Tibial artery (tissue), 4 donors: ENCODE results near the gene RCC2.
A peak's percentile ranks its signal among the peaks of the same experiment; 100 is the strongest.

Experiments used
- DNase-seq, 2 donors: peaks; one replicate each; pipeline ENCODE4 v3.0.0-alpha.2; 2019
- H3K27ac ChIP-seq, 2 donors: fragments of 200-600 bp; sonication (generic) in 1 of 2; 1 replicate in 1 of 2; 2 replicates in 1 of 2; pipeline ENCODE4 v1.5.1; 2018 to 2019; ENCODE audit warnings: mild to moderate bottlenecking in 1 of 2
- H3K27me3 ChIP-seq, 2 donors: fragments of 200-600 bp; sonication (generic) in 1 of 2; one replicate each; pipeline versions ENCODE4 v1.5.1 to v1.6.0; 2016 to 2019
- H3K36me3 ChIP-seq, 3 donors: fragments of 200-600 bp; sonication (generic) in 2 of 3; one replicate each; pipeline ENCODE4 v1.5.1; 2016 to 2019; ENCODE audit warnings: mild to moderate bottlenecking in 2 of 3
- H3K4me1 ChIP-seq, 4 donors: fragments of 200-600 bp; sonication (generic) in 2 of 4; 1 replicate in 3 of 4; 2 replicates in 1 of 4; pipeline ENCODE4 v1.5.1; 2016 to 2019
- H3K4me3 ChIP-seq, 2 donors: fragments of 200-600 bp; sonication (generic) in 1 of 2; 1 replicate in 1 of 2; 2 replicates in 1 of 2; pipeline ENCODE4 v1.5.1; 2018 to 2019; ENCODE audit warnings: mild to moderate bottlenecking in 2 of 2
- H3K9me3 ChIP-seq, 3 donors: fragments of 200-600 bp; sonication (generic) in 1 of 3; one replicate each; pipeline ENCODE4 v1.5.1; 2016 to 2019
- intact Hi-C: fragments of 100-400 bp; cut with DNase I; formaldehyde crosslinking; loops from one replicate; pipeline ENCODE4 v1.15.0; 2023; ENCODE audit warnings: low total_unique reads
- TF ChIP-seq, protein P1 (sequence below), 2 experiments: fragments of 200-600 bp in 1 of 2; fragments of 450-650 bp in 1 of 2; IDR thresholded peaks; one replicate each; pipeline ENCODE4 v1.5.1; 2017 to 2019; ENCODE audit warnings: antibody characterized with exemption in 2 of 2, mild to moderate bottlenecking in 1 of 2, moderate library complexity in 1 of 2

The RCC2 gene

DNA sequence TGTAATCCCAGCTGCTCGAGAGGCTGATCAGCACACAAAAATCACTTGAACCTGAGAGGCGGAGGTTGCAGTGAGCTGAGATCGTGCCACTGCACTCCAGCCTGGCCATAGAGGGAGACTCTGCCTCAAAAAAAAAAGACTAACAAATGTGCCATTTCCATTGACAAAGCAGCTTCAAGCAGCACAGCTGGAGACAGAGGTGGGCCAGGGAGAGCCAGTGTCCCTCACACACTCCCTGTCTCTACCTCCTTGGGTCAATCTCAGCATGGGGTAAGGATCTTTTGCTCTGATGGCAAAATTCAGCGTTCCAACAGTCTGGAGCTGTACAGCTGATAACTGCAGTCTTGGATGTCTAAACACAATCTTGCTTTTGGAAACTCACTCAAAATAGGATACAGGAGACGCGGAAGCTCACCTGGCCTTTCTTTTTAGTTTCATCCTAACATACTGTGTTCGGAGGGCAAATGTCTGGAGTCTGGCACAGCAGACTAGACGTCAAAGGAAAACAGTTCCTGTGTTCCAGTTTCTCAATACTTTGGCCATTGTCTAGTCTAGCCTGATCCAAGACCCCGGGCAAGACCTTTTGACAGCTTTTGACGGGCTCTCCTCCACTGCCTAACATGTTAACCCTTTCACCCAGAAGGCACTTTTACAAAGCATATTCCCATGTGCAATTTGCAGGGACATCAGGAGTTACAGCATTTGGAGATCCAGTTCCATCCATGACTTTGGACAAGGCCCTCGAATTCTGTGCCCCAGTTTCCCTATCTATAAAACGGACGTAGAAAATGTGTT is 2.9 kb downstream of the RCC2 start:
- intact Hi-C loops = no loop called here

DNA sequence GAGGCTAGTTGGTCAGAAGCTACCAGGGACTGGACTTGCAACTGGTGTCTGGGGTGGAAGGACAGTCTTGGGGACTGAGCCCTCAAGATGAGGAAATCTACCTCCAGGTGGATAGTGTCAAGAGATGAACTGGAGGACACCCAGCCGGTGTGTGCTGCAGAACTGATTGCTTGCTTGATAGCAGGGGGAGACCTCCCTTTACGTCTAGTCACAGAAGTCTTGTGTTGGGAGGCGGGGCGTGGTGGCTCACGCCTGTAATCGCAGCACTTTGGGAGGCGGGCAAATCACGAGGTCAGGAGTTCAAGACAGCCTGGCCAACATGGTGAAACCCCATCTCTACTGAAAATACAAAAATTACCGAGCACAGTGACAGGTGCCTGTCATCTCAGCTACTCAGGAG is 4.9 kb downstream of the RCC2 start:
- no peaks in the 10 kb centered on the region for H3K9me3 ChIP-seq
- H3K27me3 ChIP-seq = no peaks in the 10 kb centered on the region
- intact Hi-C loops = no loop called here
- H3K27ac ChIP-seq = no peak overlapping the region
- TF ChIP-seq, protein P1, sequence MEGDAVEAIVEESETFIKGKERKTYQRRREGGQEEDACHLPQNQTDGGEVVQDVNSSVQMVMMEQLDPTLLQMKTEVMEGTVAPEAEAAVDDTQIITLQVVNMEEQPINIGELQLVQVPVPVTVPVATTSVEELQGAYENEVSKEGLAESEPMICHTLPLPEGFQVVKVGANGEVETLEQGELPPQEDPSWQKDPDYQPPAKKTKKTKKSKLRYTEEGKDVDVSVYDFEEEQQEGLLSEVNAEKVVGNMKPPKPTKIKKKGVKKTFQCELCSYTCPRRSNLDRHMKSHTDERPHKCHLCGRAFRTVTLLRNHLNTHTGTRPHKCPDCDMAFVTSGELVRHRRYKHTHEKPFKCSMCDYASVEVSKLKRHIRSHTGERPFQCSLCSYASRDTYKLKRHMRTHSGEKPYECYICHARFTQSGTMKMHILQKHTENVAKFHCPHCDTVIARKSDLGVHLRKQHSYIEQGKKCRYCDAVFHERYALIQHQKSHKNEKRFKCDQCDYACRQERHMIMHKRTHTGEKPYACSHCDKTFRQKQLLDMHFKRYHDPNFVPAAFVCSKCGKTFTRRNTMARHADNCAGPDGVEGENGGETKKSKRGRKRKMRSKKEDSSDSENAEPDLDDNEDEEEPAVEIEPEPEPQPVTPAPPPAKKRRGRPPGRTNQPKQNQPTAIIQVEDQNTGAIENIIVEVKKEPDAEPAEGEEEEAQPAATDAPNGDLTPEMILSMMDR (IDR thresholded peaks at IDR 0.05) = no peak
- DNase-seq = no peak
- H3K4me1 ChIP-seq = peaks cover 0 to 20% (median 9%) of the 10 kb centered on the region in 4 donors
- no peak overlapping the region for H3K4me3 ChIP-seq
- H3K36me3 ChIP-seq = peaks cover 0 to 7% (median 7%) of the 10 kb centered on the region in 3 donors

More for the DNA sequence above, 2.9 kb downstream of the RCC2 start:
- peak overlapping the region; percentile 72 to 81 for H3K4me3 ChIP-seq
- no peaks in the 10 kb centered on the region for H3K27me3 ChIP-seq
- H3K4me1 ChIP-seq = peaks cover 0 to 22% (median 13%) of the 10 kb centered on the region in 4 donors
- peak overlapping the region; percentile 59 to 70 for H3K27ac ChIP-seq
- H3K9me3 ChIP-seq = no peaks in the 10 kb centered on the region
- H3K36me3 ChIP-seq = peaks cover 0 to 7% (median 7%) of the 10 kb centered on the region in 3 donors
- TF ChIP-seq, protein P1 (IDR thresholded peaks at IDR 0.05) = no peak
- no peak for DNase-seq

DNA sequence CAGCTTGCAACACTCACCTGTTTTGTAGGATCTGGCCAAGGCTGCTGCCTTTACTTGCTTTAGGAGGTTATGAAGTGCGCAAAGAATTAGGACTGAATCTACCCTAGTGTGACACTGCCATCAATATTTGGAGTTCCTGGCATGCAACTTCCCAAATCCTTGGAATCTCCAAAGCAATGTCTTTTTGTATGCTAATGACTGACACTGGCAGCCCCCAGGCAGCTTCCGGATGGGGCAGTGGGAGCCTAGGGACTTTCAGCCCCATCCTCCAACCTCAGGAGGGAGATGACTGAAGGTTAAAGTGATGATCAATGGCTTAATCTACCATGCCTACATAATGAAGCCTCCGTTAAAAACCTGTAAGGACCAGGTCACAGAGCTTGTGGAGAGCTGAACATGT is 5.5 kb downstream of the RCC2 start:
- H3K9me3 ChIP-seq = no peaks in the 10 kb centered on the region
- no peak for DNase-seq
- no peak overlapping the region for H3K27ac ChIP-seq
- no peak overlapping the region for H3K4me3 ChIP-seq
- peaks cover 0 to 9% (median 7%) of the 10 kb centered on the region in 3 donors for H3K36me3 ChIP-seq
- no peaks in the 10 kb centered on the region for H3K27me3 ChIP-seq
- H3K4me1 ChIP-seq = peaks cover 0 to 19% (median 9%) of the 10 kb centered on the region in 4 donors
- intact Hi-C loops = no loop called here
- TF ChIP-seq, protein P1 (IDR thresholded peaks at IDR 0.05) = no peak

DNA sequence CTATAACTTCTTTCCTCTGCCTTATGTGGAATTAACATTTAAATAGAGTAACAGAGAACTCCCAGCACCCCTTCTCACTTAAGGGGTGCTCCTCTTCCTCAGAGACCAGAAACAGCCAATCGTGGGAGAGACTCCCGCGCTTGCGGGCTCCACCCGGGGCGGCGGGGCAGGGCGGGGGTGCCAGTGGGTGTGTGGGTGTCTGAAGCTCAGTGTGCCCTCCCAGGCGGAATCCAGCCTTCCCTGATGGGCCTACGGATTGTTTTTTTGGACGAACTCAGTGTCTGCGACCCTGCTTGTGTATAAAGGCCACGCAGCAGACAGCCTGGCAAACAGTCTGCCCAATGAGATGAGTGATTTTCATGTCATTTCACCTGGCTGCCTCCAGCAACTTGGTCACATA is 6.2 kb downstream of the RCC2 start:
- Histone ChIP-seq H3K27me3 (no peaks in the 10 kb centered on the region), H3K27ac (no peak overlapping the region), H3K9me3 (no peaks in the 10 kb centered on the region), H3K36me3 (peaks cover under 1 to 17% (median 15%) of the 10 kb centered on the region in 3 donors), H3K4me1 (peaks cover 0 to 12% (median 5%) of the 10 kb centered on the region in 4 donors), H3K4me3 (no peak overlapping the region)
- TF ChIP-seq, protein P1 (IDR thresholded peaks at IDR 0.05) = no peak
- no peak for DNase-seq
- intact Hi-C loops = no loop called here

DNA sequence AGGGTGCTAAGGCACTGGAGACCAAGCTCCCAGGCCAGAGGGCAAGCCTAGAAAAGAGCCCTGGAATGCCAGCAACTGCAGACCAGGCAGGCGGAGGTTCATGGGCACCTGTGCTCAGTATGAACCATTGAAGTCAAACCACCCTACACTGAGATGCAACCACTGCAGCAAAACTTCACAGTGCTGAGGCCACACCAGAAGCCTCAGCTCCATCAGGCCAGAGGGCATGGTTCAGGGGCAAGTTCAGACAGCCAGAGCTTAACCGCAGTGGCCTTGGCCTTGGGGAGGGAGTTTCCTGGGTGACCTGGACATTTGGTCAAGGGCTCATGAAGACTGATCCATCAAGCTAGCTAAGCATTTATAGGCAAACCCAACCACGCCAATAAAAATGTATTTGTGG is 7.1 kb downstream of the RCC2 start:
- no peak for DNase-seq
- TF ChIP-seq, protein P1 (IDR thresholded peaks at IDR 0.05) = no peak
- H3K9me3 ChIP-seq = no peaks in the 10 kb centered on the region
- no peak overlapping the region for H3K4me3 ChIP-seq
- no peaks in the 10 kb centered on the region for H3K27me3 ChIP-seq
- peaks cover 0 to 12% (median 5%) of the 10 kb centered on the region in 4 donors for H3K4me1 ChIP-seq
- H3K36me3 ChIP-seq = peaks cover 9 to 25% (median 23%) of the 10 kb centered on the region in 3 donors
- intact Hi-C loops = no loop called here
- no peak overlapping the region for H3K27ac ChIP-seq
